IMR-90 (cell line): Measurements from ENCODE around the gene LOXL3. TPM values are rescaled to one million over a fixed set of nuclear protein-coding genes. Genes with fewer than 3 reads are reported as not detected.

Experiments
- polyA plus RNA-seq, 3 experiments: library from polyadenylated mRNA; depleted of rRNA; stranded (reverse); fragments of >200 nt; gene quantifications; 2 replicates each; pipeline ENCODE4 v1.2.3, GENCODE V29; 2012; ENCODE audit warnings: low replicate concordance in 1 of 3
- total RNA-seq: library from RNA; depleted of rRNA; stranded (reverse); fragments of >200 nt; gene quantifications from 2 replicates; pipeline ENCODE4 v1.2.3, GENCODE V29; 2012
- TF ChIP-seq, protein P1 (sequence below): fragments of 150-350 bp; IDR thresholded peaks from 2 replicates; pipeline ENCODE4 v1.6.1; 2017; ENCODE audit warnings: mild to moderate bottlenecking, antibody characterized with exemption, low read length, low read depth

The LOXL3 gene
- total and polyA plus RNA-seq, 2 of the 4 experiments (the other 2 are of a cell fraction) = 17.9 to 23.4 TPM

GRCh38 chr2:74554820-74555531, 1.2 kb upstream of the LOXL3 start (continued):
- TF ChIP-seq, protein P1, sequence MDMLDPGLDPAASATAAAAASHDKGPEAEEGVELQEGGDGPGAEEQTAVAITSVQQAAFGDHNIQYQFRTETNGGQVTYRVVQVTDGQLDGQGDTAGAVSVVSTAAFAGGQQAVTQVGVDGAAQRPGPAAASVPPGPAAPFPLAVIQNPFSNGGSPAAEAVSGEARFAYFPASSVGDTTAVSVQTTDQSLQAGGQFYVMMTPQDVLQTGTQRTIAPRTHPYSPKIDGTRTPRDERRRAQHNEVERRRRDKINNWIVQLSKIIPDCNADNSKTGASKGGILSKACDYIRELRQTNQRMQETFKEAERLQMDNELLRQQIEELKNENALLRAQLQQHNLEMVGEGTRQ = no peak
